Gastrocnemius medialis (tissue), 4 donors: Measurements from ENCODE around the gene KANK2. TPM values are rescaled to one million over a fixed set of nuclear protein-coding genes. Genes with fewer than 3 reads are reported as not detected.

Source experiments
- ATAC-seq, 2 donors: fragments of 150-250 bp; one replicate each; pipeline ENCODE4 v1.9.1; 2016
- DNase-seq, 2 donors: peaks; one replicate each; pipeline ENCODE4 v3.0.0-alpha.2; 2019
- H3K27ac ChIP-seq, 4 donors: fragments of 200-600 bp; sonication (generic); 1 replicate in 1 of 4; 2 replicates in 3 of 4; pipeline ENCODE4 v1.5.1; 2016 to 2018; ENCODE audit warnings: mild to moderate bottlenecking in 2 of 4, moderate library complexity in 1 of 4
- H3K27me3 ChIP-seq, 3 donors: fragments of 200-600 bp; sonication (generic) in 2 of 3; 1 replicate in 1 of 3; 2 replicates in 2 of 3; pipeline versions ENCODE4 v1.5.1 to v1.6.0; 2016 to 2019; ENCODE audit warnings: mild to moderate bottlenecking in 1 of 3, moderate library complexity in 1 of 3
- H3K36me3 ChIP-seq, 2 donors: fragments of 200-600 bp; sonication (generic) in 1 of 2; one replicate each; pipeline ENCODE4 v1.5.1; 2017 to 2018
- H3K4me1 ChIP-seq, 2 donors: fragments of 200-600 bp; sonication (generic) in 1 of 2; one replicate each; pipeline ENCODE4 v1.5.1; 2016 to 2017; ENCODE audit warnings: mild to moderate bottlenecking in 2 of 2
- H3K4me3 ChIP-seq, 4 donors: fragments of 200-600 bp; sonication (generic) in 3 of 4; 1 replicate in 1 of 4; 2 replicates in 3 of 4; pipeline ENCODE4 v1.5.1; 2016 to 2019; ENCODE audit warnings: mild to moderate bottlenecking in 2 of 4
- H3K9me3 ChIP-seq, 3 donors: fragments of 200-600 bp; sonication (generic) in 2 of 3; 1 replicate in 1 of 3; 2 replicates in 2 of 3; pipeline ENCODE4 v1.5.1; 2016 to 2019
- POLR2A ChIP-seq, 2 donors: fragments of 450-650 bp; IDR thresholded peaks; one replicate each; pipeline ENCODE4 v1.6.1; 2017; ENCODE audit warnings: antibody characterized with exemption in 2 of 2, mild to moderate bottlenecking in 2 of 2, moderate library complexity in 2 of 2
- in situ Hi-C, 4 donors: fragments of 200-750 bp; cut with MboI; loops; one replicate each; pipeline versions ENCODE4 v1.15.0 to v1.8.0; 2017; ENCODE audit warnings: low sequenced_read_pairs in 4 of 4
- intact Hi-C: fragments of 100-400 bp; cut with DNase I; formaldehyde crosslinking; loops from one replicate; pipeline ENCODE4 v1.15.1; 2023; ENCODE audit warnings: low total_unique reads
- total RNA-seq, 4 donors: library from RNA; depleted of rRNA; stranded (reverse); fragments of >200 nt; gene quantifications; one replicate each; pipeline versions ENCODE4 v1.1.0 to v1.2.3, GENCODE V29; 2016
- TF ChIP-seq, protein P1 (sequence below), 5 experiments: fragments of 450-650 bp in 3 of 5; fragments of 200-600 bp in 2 of 5; sonication (generic) in 2 of 5; IDR thresholded peaks in 4 of 5; conservative IDR thresholded peaks in 1 of 5; 1 replicate in 4 of 5; 2 replicates in 1 of 5; pipeline ENCODE4 v1.5.1; 2016 to 2019; ENCODE audit warnings: antibody characterized with exemption in 5 of 5, mild to moderate bottlenecking in 3 of 5, moderate library complexity in 3 of 5

The KANK2 gene
- total RNA-seq, 4 donors from 2014 or later: 37.7 to 192 (median 149) TPM

DNA sequence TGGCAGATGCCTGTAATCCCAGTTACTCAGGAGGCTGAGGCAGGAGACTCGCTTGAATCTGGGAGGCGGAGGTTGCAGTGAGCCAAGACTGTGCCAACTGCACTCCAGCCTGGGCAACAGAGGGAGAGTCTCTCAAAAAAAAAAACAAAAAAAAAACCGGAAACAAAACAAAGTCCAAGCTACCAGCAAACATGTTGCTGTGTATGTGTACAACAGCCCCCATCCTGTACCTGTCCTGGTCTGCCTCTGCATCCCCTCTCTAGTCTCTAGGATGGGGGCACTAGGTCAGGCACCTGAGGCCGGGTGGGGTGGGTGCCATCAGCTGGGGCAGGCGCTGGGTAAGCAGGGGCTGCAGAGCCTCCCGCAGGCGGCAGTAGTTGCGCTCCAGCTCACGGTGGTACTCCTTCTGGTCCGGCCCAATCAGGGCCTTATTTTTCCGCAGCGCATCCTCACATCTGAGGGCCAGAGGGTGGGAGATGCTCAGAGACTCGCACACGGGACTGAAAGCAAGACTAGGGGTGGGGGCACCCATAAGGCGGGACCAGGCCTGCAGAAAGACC is 2.8 kb upstream of the KANK2 start:
- in situ Hi-C loops (loop anchor here in 3 of 4 donors (5.0 to 25.0 kb wide), 4 partner anchors 63 to 165 kb away; no protein-coding TSS in a partner anchor), intact Hi-C loops (loop anchor here (10.0 kb wide), 1 partner anchor 165 kb away; no protein-coding TSS in a partner anchor)
- no peak for DNase-seq
- no peaks in the 10 kb centered on the region for H3K36me3 ChIP-seq
- no peak for ATAC-seq
- H3K9me3 ChIP-seq: no peaks in the 10 kb centered on the region
- no peaks in the 10 kb centered on the region for H3K27me3 ChIP-seq
- no peak overlapping the region for H3K4me3 ChIP-seq
- peaks cover 18 to 23% of the 10 kb centered on the region in 2 donors for H3K4me1 ChIP-seq
- no peak overlapping the region for H3K27ac ChIP-seq
- no peak for TF ChIP-seq POLR2A (IDR thresholded peaks at IDR 0.05)
- TF ChIP-seq, protein P1, sequence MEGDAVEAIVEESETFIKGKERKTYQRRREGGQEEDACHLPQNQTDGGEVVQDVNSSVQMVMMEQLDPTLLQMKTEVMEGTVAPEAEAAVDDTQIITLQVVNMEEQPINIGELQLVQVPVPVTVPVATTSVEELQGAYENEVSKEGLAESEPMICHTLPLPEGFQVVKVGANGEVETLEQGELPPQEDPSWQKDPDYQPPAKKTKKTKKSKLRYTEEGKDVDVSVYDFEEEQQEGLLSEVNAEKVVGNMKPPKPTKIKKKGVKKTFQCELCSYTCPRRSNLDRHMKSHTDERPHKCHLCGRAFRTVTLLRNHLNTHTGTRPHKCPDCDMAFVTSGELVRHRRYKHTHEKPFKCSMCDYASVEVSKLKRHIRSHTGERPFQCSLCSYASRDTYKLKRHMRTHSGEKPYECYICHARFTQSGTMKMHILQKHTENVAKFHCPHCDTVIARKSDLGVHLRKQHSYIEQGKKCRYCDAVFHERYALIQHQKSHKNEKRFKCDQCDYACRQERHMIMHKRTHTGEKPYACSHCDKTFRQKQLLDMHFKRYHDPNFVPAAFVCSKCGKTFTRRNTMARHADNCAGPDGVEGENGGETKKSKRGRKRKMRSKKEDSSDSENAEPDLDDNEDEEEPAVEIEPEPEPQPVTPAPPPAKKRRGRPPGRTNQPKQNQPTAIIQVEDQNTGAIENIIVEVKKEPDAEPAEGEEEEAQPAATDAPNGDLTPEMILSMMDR (IDR thresholded peaks at IDR 0.05 in 4 of 5, conservative IDR thresholded peaks at IDR 0.05 in 1 of 5): no peak

- H3K36me3 ChIP-seq: no peaks in the 10 kb centered on the region
- DNase-seq: no peak
- intact Hi-C loops: loop anchor here (10.0 kb wide), 1 partner anchor 235 kb away; the partner anchor contains the start of gene SMARCA4
- in situ Hi-C loops: no loop called here
- no peak overlapping the region for H3K4me3 ChIP-seq
- no peak for ATAC-seq
- H3K27ac ChIP-seq: peak overlapping the region; percentile 47 to 92 (median 84)
- no peaks in the 10 kb centered on the region for H3K27me3 ChIP-seq
- peaks cover 18 to 27% of the 10 kb centered on the region in 2 donors for H3K4me1 ChIP-seq
- no peaks in the 10 kb centered on the region for H3K9me3 ChIP-seq
- TF ChIP-seq POLR2A (IDR thresholded peaks at IDR 0.05): no peak
- TF ChIP-seq, protein P1 (IDR thresholded peaks at IDR 0.05 in 4 of 5, conservative IDR thresholded peaks at IDR 0.05 in 1 of 5): no peak
Measured at GRCh38 chr19:11199517-11199916, 2.2 kb upstream of the KANK2 start.

GRCh38 chr19:11198769-11199424 is 1.6 kb upstream of the KANK2 start:
- intact Hi-C loops: loop anchor here (10.0 kb wide), 1 partner anchor 234 kb away; the partner anchor contains the start of gene SMARCA4
- no peaks in the 10 kb centered on the region for H3K9me3 ChIP-seq
- H3K4me1 ChIP-seq: peaks cover 18 to 28% of the 10 kb centered on the region in 2 donors
- H3K27me3 ChIP-seq: no peaks in the 10 kb centered on the region
- peak overlapping the region; percentile 83 to 92 (median 87) for H3K27ac ChIP-seq
- in situ Hi-C loops: no loop called here
- no peak overlapping the region for H3K4me3 ChIP-seq
- ATAC-seq (no peak), DNase-seq (no peak)
- peaks cover 0 to 5% of the 10 kb centered on the region in 2 donors for H3K36me3 ChIP-seq
- TF ChIP-seq, protein P1 (IDR thresholded peaks at IDR 0.05 in 4 of 5, conservative IDR thresholded peaks at IDR 0.05 in 1 of 5): no peak
- no peak for TF ChIP-seq POLR2A (IDR thresholded peaks at IDR 0.05)

DNA sequence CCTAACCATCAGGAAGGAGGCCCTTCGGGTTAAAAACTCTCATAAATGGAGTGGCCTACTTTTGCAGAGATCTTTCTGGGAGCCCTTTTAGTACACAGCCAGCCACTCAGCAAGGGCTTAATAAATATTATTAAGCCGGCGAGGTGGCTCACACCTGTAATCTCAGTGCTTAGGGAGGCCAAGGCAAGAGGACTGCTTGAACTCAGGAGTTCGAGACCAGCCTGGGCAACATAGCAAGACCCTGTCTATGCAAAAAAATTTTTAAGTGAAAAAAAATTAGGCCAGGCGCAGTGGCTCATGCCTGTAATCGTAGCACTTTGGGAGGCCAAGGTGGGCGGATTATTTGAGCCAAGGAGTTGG is 810 bp upstream of the KANK2 start:
- Histone ChIP-seq H3K4me3 (peak overlapping the region in 3 of 4 donors; percentile 73 to 78 (median 77)), H3K9me3 (no peaks in the 10 kb centered on the region), H3K27me3 (no peaks in the 10 kb centered on the region), H3K4me1 (peaks cover 12 to 20% of the 10 kb centered on the region in 2 donors), H3K27ac (peak overlapping the region; percentile 83 to 92 (median 87)), H3K36me3 (peaks cover 0 to 12% of the 10 kb centered on the region in 2 donors)
- TF ChIP-seq, protein P1 (IDR thresholded peaks at IDR 0.05 in 4 of 5, conservative IDR thresholded peaks at IDR 0.05 in 1 of 5): no peak
- no peak for TF ChIP-seq POLR2A (IDR thresholded peaks at IDR 0.05)
- DNase-seq: no peak
- intact Hi-C loops: loop anchor here (10.0 kb wide), 1 partner anchor 233 kb away; the partner anchor contains the start of gene SMARCA4
- in situ Hi-C loops: no loop called here
- ATAC-seq: no peak
